HFF-Myc (cell line): ENCODE data around the gene CEP295NL.

Source experiments
- DNase-seq: peaks from one replicate; pipeline ENCODE4 v3.0.0-alpha.2; 2011; ENCODE audit warnings: low read depth; ENCODE audit errors: extremely low read depth
- H3K4me3 ChIP-seq: replicated peaks from 2 replicates; pipeline ENCODE4 v1.5.1; 2011; ENCODE audit warnings: low read depth, mild to moderate bottlenecking, control low read depth, low read length
- TF ChIP-seq, protein P1 (sequence below): IDR thresholded peaks from 2 replicates; pipeline ENCODE4 v1.5.1; 2012; ENCODE audit warnings: mild to moderate bottlenecking, low read depth, low read length, control low read depth; ENCODE audit errors: missing control alignments

The CEP295NL gene

DNA sequence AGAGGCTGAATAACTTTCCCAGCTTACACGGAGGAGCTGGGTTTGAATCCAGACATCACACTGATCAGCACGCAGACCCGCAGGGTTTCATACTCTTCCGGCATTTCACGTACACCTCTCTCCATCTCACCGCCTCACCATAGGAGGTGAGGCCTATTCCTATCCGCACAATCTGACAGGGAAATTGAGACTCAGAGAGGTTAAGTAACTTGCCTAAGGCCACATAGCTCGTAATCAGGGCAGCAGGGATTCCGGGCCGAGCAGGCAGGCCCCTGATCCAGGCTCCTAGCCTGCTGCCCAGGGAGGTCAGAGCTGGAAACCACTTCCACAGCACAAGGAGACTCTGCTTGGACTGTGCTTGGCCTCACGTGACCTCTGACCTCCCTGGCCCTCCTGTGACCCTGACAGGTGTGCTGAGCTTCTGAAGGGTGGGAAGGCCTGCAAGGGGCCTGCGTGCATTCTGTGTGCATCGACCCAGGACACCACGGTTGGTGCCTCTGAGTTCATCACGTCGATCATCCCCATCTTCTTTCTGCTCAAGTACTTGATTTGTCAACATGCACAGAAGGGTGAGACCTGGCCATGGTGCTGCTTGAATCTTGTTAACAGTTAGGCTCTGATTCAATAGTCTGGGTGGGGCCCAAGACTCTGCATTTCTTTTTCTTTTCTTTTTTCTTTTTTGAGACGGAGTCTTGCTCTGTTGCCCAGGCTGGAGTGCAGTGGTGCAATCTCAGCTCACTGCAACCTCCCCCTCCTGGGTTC, 4.7 kb downstream of the CEP295NL start:
- H3K4me3 ChIP-seq: no peak overlapping the region
- TF ChIP-seq, protein P1, sequence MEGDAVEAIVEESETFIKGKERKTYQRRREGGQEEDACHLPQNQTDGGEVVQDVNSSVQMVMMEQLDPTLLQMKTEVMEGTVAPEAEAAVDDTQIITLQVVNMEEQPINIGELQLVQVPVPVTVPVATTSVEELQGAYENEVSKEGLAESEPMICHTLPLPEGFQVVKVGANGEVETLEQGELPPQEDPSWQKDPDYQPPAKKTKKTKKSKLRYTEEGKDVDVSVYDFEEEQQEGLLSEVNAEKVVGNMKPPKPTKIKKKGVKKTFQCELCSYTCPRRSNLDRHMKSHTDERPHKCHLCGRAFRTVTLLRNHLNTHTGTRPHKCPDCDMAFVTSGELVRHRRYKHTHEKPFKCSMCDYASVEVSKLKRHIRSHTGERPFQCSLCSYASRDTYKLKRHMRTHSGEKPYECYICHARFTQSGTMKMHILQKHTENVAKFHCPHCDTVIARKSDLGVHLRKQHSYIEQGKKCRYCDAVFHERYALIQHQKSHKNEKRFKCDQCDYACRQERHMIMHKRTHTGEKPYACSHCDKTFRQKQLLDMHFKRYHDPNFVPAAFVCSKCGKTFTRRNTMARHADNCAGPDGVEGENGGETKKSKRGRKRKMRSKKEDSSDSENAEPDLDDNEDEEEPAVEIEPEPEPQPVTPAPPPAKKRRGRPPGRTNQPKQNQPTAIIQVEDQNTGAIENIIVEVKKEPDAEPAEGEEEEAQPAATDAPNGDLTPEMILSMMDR: no peak
- DNase-seq: no peak

DNA sequence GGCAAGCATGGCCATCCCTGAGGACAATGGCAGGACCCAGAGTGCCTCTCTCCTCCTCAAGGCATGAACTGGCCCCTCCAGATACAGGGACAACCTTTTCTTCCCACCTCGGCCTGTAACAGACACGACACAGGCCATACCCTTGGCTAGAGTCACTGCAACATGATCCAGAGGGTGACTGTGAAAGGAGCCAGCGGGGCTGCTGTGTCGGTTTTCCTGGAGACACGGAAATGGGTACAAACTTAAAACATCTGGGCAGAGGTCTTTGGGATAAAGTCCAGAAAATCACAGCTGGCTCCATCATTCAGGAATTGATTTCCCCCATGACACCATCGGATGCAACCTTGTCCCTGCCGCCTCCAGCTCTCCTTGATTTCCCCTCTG, 5.3 kb downstream of the CEP295NL start:
- no peak overlapping the region for H3K4me3 ChIP-seq
- TF ChIP-seq, protein P1: no peak
- DNase-seq: no peak

DNA sequence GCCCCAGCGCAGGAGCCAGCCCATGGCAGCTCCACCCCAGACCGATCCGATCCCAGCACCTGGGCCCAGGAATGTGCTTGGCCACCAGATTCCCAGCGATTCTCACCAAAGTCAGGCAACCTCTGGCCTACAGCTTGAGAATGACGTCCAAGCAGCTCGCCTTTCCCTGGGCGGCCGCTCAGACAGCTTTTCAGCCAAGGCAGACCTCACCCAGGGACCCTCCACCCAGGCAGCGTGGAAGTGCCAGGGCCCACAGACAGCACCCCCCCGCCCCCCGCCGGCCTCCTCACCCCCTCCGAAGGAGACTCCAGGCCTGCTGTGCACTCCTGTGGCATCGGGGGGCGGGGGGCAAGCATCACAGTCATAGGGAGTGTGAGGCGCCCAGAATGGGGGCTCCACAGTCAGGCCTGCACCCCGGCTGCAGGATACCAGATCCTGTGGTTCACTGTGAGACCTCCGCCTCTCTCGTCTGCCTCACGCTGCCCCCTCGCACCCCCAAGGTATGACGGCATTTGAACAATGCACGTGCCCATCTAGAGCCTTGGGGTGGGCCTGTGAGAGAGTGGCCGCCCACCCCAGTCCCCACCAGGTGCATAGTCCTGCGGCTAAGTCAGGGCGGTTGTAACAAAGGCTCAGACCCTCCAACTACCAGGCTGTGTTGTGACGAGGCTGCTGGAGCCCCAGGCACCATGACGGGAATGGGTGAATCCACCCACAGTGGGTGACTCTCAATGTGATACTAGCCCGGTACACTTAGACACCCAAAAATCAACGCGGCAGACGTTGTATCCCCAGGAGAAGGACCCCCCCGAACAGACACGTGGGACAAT, 6.0 kb downstream of the CEP295NL start:
- TF ChIP-seq, protein P1: no peak
- DNase-seq: no peak
- no peak overlapping the region for H3K4me3 ChIP-seq

DNA sequence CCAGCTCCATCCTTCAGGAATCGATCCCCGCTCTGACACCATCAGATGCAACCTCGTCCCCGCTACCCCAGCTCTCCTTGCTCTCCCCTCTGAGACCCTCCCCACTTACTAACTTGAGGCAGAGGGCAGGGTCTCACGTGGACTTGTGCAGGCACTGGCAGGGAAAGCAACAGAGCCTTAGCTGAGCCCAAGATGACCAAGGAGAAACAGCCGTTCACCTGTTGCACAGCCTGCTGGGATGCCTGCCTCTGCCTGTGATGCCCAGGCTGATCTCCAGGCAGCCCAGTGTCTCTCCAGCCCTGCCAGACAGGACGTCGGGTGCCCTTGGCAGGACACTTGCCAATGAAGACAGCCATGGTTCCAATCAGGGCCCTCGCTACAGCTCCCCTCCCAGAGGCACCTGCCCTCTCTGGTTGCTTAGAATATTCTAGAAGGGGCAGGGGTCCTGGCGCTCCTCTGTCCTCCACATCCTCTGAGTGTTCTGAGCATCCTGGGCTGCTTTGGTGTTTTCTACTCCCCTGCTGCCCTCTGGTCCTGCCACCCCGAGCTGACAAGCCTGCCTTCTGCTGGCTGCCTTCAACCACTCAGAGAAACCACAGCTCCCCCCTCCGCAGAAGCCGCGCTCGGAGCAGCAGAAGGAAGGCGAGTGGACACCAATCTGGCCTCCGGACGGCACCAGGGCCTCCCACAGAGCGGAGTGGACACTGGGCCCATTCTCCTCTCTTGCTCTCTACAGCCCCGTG, 6.7 kb downstream of the CEP295NL start:
- no peak overlapping the region for H3K4me3 ChIP-seq
- no peak for DNase-seq
- TF ChIP-seq, protein P1: no peak

DNA sequence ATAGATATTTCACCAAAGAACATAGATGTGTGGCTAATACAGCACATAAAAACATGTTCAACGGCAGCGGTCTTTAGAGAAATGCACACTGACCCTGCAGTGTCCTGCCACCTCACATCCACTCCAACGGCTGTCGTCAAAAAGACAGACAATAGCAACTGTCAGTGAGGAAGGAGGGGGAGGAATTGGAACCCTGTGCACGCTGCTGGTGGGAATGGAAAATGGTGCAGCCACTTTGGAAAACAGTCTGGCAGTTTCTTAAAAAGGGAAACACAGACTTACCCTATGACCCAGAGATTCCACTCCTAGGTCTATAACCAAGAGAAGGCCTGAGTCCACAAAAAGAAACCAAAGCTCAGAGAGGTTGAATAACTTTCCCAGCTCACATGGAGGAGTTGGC, 7.7 kb downstream of the CEP295NL start:
- TF ChIP-seq, protein P1: no peak
- no peak overlapping the region for H3K4me3 ChIP-seq
- no peak for DNase-seq

DNA sequence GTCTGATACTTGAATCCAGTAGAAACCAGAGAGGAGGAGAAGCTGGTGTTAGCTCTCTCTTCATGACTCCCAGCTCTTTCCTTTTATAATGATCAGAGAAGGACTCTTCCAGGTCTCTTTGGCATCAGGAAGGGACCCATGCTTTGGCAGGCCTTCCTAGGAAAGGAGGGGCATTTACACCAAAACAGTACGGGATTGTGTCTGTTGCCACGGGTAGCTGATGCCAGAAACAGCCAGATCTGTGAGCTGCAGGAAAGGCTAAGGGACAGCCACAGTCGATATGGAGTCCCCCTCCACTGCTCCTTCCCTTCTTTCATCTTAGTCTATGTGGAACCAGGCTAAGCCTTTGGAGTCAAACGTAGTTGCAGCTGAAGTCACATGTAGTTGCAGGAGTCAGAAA, 9.3 kb downstream of the CEP295NL start:
- no peak for DNase-seq
- TF ChIP-seq, protein P1: no peak
- no peak overlapping the region for H3K4me3 ChIP-seq
